Stimulated activated CD8-positive, alpha-beta memory T cell treated with anti-CD3 and anti-CD28 coated beads, Interleukin-4, amount 100 ng/mL, for 24 hours (primary cell): ENCODE measurements around the gene WNT9B.

ENCODE experiments used
- DNase-seq: peaks from one replicate; pipeline ENCODE4 v3.0.0-alpha.2; 2020; ENCODE audit warnings: low read depth

The WNT9B gene

GRCh38 chr17:46857600-46857999 lies 6.2 kb downstream of the WNT9B start:
- no peak for DNase-seq

GRCh38 chr17:46859996-46860395 lies 8.6 kb downstream of the WNT9B start:
- no peak for DNase-seq

GRCh38 chr17:46862949-46863348 lies 11.6 kb downstream of the WNT9B start:
- DNase-seq: no peak

- no peak for DNase-seq
Observed at GRCh38 chr17:46863383-46864121, 12.2 kb downstream of the WNT9B start.

- no peak for DNase-seq
Observed at GRCh38 chr17:46865100-46865499, 13.7 kb downstream of the WNT9B start.

GRCh38 chr17:46866325-46866724 lies 14.9 kb downstream of the WNT9B start:
- no peak for DNase-seq

GRCh38 chr17:46866747-46867146 lies 15.4 kb downstream of the WNT9B start:
- no peak for DNase-seq

GRCh38 chr17:46868689-46869187 lies 17.4 kb downstream of the WNT9B start:
- no peak for DNase-seq

- no peak for DNase-seq
Observed at GRCh38 chr17:46869296-46869695, 17.9 kb downstream of the WNT9B start.

- no peak for DNase-seq
Observed at GRCh38 chr17:46869975-46870803, 18.8 kb downstream of the WNT9B start.

GRCh38 chr17:46872421-46872820 lies 21.0 kb downstream of the WNT9B start:
- no peak for DNase-seq

GRCh38 chr17:46873941-46874645 lies 22.7 kb downstream of the WNT9B start:
- no peak for DNase-seq

GRCh38 chr17:46874906-46875305 lies 23.5 kb downstream of the WNT9B start:
- no peak for DNase-seq

- DNase-seq: no peak
Observed at GRCh38 chr17:46875849-46876352, 24.5 kb downstream of the WNT9B start.

- no peak for DNase-seq
Observed at GRCh38 chr17:46876353-46876887, 25.0 kb downstream of the WNT9B start.

- no peak for DNase-seq
Observed at GRCh38 chr17:46876926-46877325, 25.5 kb downstream of the WNT9B start.

GRCh38 chr17:46877466-46877865 lies 26.1 kb downstream of the WNT9B start:
- no peak for DNase-seq

- no peak for DNase-seq
Observed at GRCh38 chr17:46878055-46878454, 26.7 kb downstream of the WNT9B start.

- DNase-seq: no peak
Observed at GRCh38 chr17:46879101-46879500, 27.7 kb downstream of the WNT9B start.

- no peak for DNase-seq
Observed at GRCh38 chr17:46881015-46881414, 29.6 kb downstream of the WNT9B start.

GRCh38 chr17:46882666-46883065 lies 31.3 kb downstream of the WNT9B start:
- no peak for DNase-seq

- DNase-seq: no peak
Observed at GRCh38 chr17:46883871-46884520, 32.6 kb downstream of the WNT9B start.
